ENCODE measurements around the gene RFT1. TPM values are rescaled to one million over a fixed set of nuclear protein-coding genes. Genes with fewer than 3 reads are reported as not detected.

The RFT1 gene
- total RNA-seq, 1 donor from 2014 or later: 10.5 TPM

GRCh38 chr3:53149699-53150098 is 19.5 kb upstream of the RFT1 start:
- H3K4me3 Mint-ChIP-seq (ENCODE audit: unreplicated experiment): no peak overlapping the region
- peaks cover 3% of the 10 kb centered on the region for H3K4me1 Mint-ChIP-seq (ENCODE audit: low read depth, unreplicated experiment)
- no peak overlapping the region for H3K27ac Mint-ChIP-seq (ENCODE audit: unreplicated experiment)
- TF ChIP-seq, protein P1, sequence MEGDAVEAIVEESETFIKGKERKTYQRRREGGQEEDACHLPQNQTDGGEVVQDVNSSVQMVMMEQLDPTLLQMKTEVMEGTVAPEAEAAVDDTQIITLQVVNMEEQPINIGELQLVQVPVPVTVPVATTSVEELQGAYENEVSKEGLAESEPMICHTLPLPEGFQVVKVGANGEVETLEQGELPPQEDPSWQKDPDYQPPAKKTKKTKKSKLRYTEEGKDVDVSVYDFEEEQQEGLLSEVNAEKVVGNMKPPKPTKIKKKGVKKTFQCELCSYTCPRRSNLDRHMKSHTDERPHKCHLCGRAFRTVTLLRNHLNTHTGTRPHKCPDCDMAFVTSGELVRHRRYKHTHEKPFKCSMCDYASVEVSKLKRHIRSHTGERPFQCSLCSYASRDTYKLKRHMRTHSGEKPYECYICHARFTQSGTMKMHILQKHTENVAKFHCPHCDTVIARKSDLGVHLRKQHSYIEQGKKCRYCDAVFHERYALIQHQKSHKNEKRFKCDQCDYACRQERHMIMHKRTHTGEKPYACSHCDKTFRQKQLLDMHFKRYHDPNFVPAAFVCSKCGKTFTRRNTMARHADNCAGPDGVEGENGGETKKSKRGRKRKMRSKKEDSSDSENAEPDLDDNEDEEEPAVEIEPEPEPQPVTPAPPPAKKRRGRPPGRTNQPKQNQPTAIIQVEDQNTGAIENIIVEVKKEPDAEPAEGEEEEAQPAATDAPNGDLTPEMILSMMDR (IDR thresholded peaks at IDR 0.05; ENCODE audit: partially characterized antibody, unreplicated experiment): no peak
- DNase-seq: no peak
- peaks cover 9% of the 10 kb centered on the region for H3K27me3 Mint-ChIP-seq (ENCODE audit: unreplicated experiment)
- H3K36me3 Mint-ChIP-seq (ENCODE audit: unreplicated experiment): no peaks in the 10 kb centered on the region
- H3K9me3 Mint-ChIP-seq (ENCODE audit: unreplicated experiment): peaks cover 6% of the 10 kb centered on the region

DNA sequence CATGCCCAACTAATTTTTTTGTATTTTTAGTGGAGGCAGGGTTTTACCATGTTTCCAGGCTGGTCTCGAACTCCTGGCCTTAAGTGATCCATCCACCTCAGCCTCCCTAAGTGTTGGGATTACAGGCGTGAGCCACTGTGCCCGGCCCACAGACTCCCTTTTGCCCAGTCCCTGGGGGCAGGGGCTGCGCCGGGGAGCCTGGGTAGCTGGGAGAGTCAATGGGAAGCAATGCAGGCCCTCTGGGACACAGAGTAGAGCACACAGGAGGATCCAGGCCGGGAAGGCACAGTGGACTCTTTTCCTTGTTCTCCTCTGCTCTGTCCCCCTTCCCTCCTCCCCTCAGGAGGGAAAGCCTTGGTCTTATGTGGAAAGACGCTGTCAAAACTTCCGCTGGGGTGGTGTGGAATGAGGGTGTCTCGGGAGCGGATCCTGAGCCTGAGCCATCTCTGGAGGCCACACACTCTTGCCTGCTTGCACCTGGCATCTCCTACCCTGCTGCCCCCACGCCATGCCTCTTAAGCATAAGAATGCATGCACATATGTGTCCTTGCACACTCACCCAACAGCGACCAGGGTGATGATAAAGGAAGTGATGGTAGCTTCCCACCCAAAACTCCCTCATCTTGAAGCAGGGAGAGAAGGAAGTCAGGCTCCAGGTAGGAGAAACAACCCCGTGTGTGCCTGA is 18.9 kb upstream of the RFT1 start:
- peaks cover 3% of the 10 kb centered on the region for H3K4me1 Mint-ChIP-seq (ENCODE audit: low read depth, unreplicated experiment)
- TF ChIP-seq, protein P1 (IDR thresholded peaks at IDR 0.05; ENCODE audit: partially characterized antibody, unreplicated experiment): no peak
- no peaks in the 10 kb centered on the region for H3K36me3 Mint-ChIP-seq (ENCODE audit: unreplicated experiment)

GRCh38 chr3:53147903-53148400 is 17.7 kb upstream of the RFT1 start:
- Mint-ChIP-seq H3K4me3 (ENCODE audit: unreplicated experiment) (no peak overlapping the region), H3K27me3 (ENCODE audit: unreplicated experiment) (peaks cover 2% of the 10 kb centered on the region), H3K36me3 (ENCODE audit: unreplicated experiment) (no peaks in the 10 kb centered on the region), H3K27ac (ENCODE audit: unreplicated experiment) (no peak overlapping the region), H3K9me3 (ENCODE audit: unreplicated experiment) (peaks cover 3% of the 10 kb centered on the region), H3K4me1 (ENCODE audit: low read depth, unreplicated experiment) (peaks cover 3% of the 10 kb centered on the region)
- TF ChIP-seq, protein P1 (IDR thresholded peaks at IDR 0.05; ENCODE audit: partially characterized antibody, unreplicated experiment): no peak
- DNase-seq: no peak

More for the DNA sequence above, 18.9 kb upstream of the RFT1 start:
- Mint-ChIP-seq H3K27me3 (ENCODE audit: unreplicated experiment) (peaks cover 9% of the 10 kb centered on the region), H3K27ac (ENCODE audit: unreplicated experiment) (no peak overlapping the region), H3K9me3 (ENCODE audit: unreplicated experiment) (peaks cover 6% of the 10 kb centered on the region), H3K4me3 (ENCODE audit: unreplicated experiment) (no peak overlapping the region)
- DNase-seq: no peak

DNA sequence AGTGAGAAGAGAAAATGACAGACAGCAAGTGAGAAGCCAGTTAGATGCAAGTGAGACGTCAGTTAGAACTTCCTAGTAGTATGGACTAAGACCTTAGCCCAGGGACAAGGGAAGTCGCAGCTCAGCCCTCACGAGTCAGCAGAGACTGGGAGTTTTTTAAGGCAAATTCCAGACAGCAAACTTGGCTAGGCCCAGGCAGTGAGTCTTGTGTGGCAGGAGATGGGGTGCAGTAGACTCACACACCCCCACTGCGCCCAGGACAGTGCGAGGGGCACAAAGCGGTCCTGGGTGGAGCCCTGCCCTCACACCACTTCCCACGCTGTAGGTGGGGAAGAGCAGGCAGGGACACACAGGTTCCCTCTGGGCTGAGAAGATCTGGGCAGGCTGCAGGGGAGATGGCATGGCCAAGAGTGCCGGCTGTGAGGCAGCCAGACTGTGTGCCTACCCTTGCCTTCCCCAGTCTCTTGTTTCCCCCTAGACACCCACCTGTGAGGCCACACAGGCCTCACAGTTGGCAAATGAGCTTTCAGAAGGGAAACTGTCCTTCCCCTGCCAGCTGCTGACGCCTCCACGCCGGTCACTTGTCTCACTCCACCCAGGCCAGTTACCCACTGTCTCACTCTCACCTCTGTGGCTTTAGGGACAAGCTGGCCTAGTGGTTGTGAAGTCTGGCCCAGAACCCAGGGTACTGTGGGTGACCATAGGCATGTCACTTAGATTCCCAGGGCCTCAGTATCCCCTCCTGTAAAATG is 17.1 kb upstream of the RFT1 start:
- no peak for DNase-seq
- Mint-ChIP-seq H3K36me3 (ENCODE audit: unreplicated experiment) (no peaks in the 10 kb centered on the region), H3K27me3 (ENCODE audit: unreplicated experiment) (peaks cover 3% of the 10 kb centered on the region), H3K9me3 (ENCODE audit: unreplicated experiment) (peaks cover 3% of the 10 kb centered on the region), H3K27ac (ENCODE audit: unreplicated experiment) (no peak overlapping the region), H3K4me1 (ENCODE audit: low read depth, unreplicated experiment) (peaks cover 3% of the 10 kb centered on the region), H3K4me3 (ENCODE audit: unreplicated experiment) (no peak overlapping the region)
- TF ChIP-seq, protein P1 (IDR thresholded peaks at IDR 0.05; ENCODE audit: partially characterized antibody, unreplicated experiment): no peak
